Esophagus muscularis mucosa (tissue), 4 donors: ENCODE measurements around the gene MYO9B. TPM values are rescaled to one million over a fixed set of nuclear protein-coding genes. Genes with fewer than 3 reads are reported as not detected.

Source experiments
- DNase-seq: peaks from one replicate; pipeline ENCODE4 v3.0.0-alpha.2; 2017; ENCODE audit errors: extremely low spot score
- H3K27ac ChIP-seq, 4 donors: fragments of 200-600 bp; sonication (generic); replicated peaks in 1 of 4; 1 replicate in 3 of 4; 2 replicates in 1 of 4; pipeline ENCODE4 v1.5.1; 2016 to 2019; ENCODE audit warnings: mild to moderate bottlenecking in 1 of 4
- H3K27me3 ChIP-seq, 4 donors: fragments of 200-600 bp; sonication (generic); one replicate each; pipeline versions ENCODE4 v1.5.1 to v1.6.0; 2016 to 2019
- H3K36me3 ChIP-seq, 4 donors: fragments of 200-600 bp; sonication (generic); one replicate each; pipeline ENCODE4 v1.5.1; 2016 to 2019
- H3K4me1 ChIP-seq, 4 donors: fragments of 200-600 bp; sonication (generic); one replicate each; pipeline ENCODE4 v1.5.1; 2016 to 2019
- H3K4me3 ChIP-seq, 4 donors: fragments of 200-600 bp; sonication (generic); 1 replicate in 2 of 4; 2 replicates in 2 of 4; pipeline ENCODE4 v1.5.1; 2016 to 2019; ENCODE audit warnings: mild to moderate bottlenecking in 4 of 4, moderate library complexity in 1 of 4
- H3K9me3 ChIP-seq, 4 donors: fragments of 200-600 bp; sonication (generic); 1 replicate in 3 of 4; 2 replicates in 1 of 4; pipeline ENCODE4 v1.5.1; 2016 to 2019
- CTCF ChIP-seq, 3 experiments: fragments of 200-600 bp in 2 of 3; fragments of 450-650 bp in 1 of 3; sonication (generic) in 2 of 3; IDR thresholded peaks; one replicate each; pipeline ENCODE4 v1.5.1; 2017 to 2019; ENCODE audit warnings: antibody characterized with exemption in 3 of 3, mild to moderate bottlenecking in 2 of 3, moderate library complexity in 1 of 3
- EP300 ChIP-seq: sonication (generic); formaldehyde crosslinking; IDR thresholded peaks from one replicate; pipeline ENCODE4 v1.6.1; 2017; ENCODE audit warnings: antibody characterized with exemption
- POLR2A ChIP-seq: fragments of 450-650 bp; IDR thresholded peaks from one replicate; pipeline ENCODE4 v1.6.1; 2017; ENCODE audit warnings: antibody characterized with exemption, moderate library complexity, mild to moderate bottlenecking, low read depth
- POLR2AphosphoS5 ChIP-seq, 2 donors: sonication (generic); formaldehyde crosslinking; IDR thresholded peaks; one replicate each; pipeline ENCODE4 v1.6.1; 2017; ENCODE audit warnings: antibody characterized with exemption in 2 of 2
- WGBS: methylation state at CpG from one replicate; pipeline ENCODE4 v1.1.5; 2018; 5-methylcytosine and 5-hydroxymethylcytosine counted together
- intact Hi-C: fragments of 100-400 bp; cut with DNase I; formaldehyde crosslinking; loops from one replicate; pipeline ENCODE4 v1.15.1; 2023
- total RNA-seq, 4 donors: library from RNA; depleted of rRNA; stranded (reverse); fragments of >200 nt; gene quantifications; one replicate each; pipeline versions ENCODE4 v1.1.0 to v1.2.1, GENCODE V29; 2016

The MYO9B gene
- total RNA-seq, 4 donors from 2014 or later = 52.6 to 73.3 (median 57.7) TPM

- intact Hi-C loops = no loop called here
- no peaks in the 10 kb centered on the region for H3K9me3 ChIP-seq
- H3K27ac ChIP-seq = peak overlapping the region; percentile 16 to 47 (median 43)
- DNase-seq = no peak
- no peak for TF ChIP-seq EP300
- TF ChIP-seq POLR2A = no peak
- no peak for TF ChIP-seq CTCF (IDR thresholded peaks at IDR 0.05)
- TF ChIP-seq POLR2AphosphoS5 (IDR thresholded peaks at IDR 0.05) = no peak
- 75% methylated on average over 8 of the region's 8 CpGs for WGBS
- H3K4me1 ChIP-seq = peaks cover 22 to 47% (median 31%) of the 10 kb centered on the region in 4 donors
- peaks cover 13 to 15% (median 14%) of the 10 kb centered on the region in 4 donors for H3K36me3 ChIP-seq
- H3K4me3 ChIP-seq = no peak overlapping the region
- H3K27me3 ChIP-seq = no peaks in the 10 kb centered on the region
Measured at GRCh38 chr19:17097593-17098126, 22.1 kb downstream of the MYO9B start.

DNA sequence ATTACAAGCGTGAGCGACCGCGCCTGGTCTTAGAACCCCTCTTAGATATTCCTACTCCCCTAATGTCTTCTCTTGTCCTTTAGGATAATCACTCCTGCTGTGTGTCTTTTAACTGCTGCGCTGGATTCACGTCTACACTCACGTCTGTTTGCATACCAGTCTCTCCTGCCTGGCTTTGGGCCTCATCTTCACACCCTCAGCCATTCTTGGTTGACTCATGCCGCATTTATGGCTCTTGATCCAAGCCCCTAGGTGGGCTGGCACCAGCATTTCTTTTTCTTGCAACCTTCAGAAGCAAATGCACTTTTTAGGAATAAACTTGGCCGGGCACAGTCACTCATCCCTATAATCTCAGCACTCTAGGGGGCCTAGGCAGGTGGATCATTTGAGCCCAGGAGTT, 22.7 kb downstream of the MYO9B start:
- Histone ChIP-seq H3K4me3 (no peak overlapping the region), H3K9me3 (no peaks in the 10 kb centered on the region), H3K4me1 (peaks cover 22 to 40% (median 31%) of the 10 kb centered on the region in 4 donors), H3K36me3 (peaks cover 19 to 21% (median 20%) of the 10 kb centered on the region in 4 donors), H3K27me3 (no peaks in the 10 kb centered on the region), H3K27ac (peak overlapping the region in 3 of 4 donors; percentile 40 to 47 (median 46))
- WGBS = 81% methylated on average over 9 of the region's 9 CpGs
- DNase-seq = no peak
- TF ChIP-seq EP300 (no peak), POLR2A (no peak), CTCF (IDR thresholded peaks at IDR 0.05) (no peak), POLR2AphosphoS5 (IDR thresholded peaks at IDR 0.05) (no peak)
- intact Hi-C loops = no loop called here

- Histone ChIP-seq H3K27me3 (no peaks in the 10 kb centered on the region), H3K27ac (no peak overlapping the region), H3K4me3 (no peak overlapping the region), H3K9me3 (no peaks in the 10 kb centered on the region), H3K4me1 (peaks cover 15 to 31% (median 20%) of the 10 kb centered on the region in 4 donors), H3K36me3 (peaks cover 30 to 50% (median 45%) of the 10 kb centered on the region in 4 donors)
- WGBS = 98% methylated on average over 48 of the region's 59 CpGs
- TF ChIP-seq POLR2AphosphoS5 (IDR thresholded peaks at IDR 0.05) (no peak), EP300 (no peak), POLR2A (no peak), CTCF (IDR thresholded peaks at IDR 0.05) (no peak)
- DNase-seq = no peak
- intact Hi-C loops = no loop called here
Measured at GRCh38 chr19:17101686-17102628, 26.4 kb downstream of the MYO9B start.

DNA sequence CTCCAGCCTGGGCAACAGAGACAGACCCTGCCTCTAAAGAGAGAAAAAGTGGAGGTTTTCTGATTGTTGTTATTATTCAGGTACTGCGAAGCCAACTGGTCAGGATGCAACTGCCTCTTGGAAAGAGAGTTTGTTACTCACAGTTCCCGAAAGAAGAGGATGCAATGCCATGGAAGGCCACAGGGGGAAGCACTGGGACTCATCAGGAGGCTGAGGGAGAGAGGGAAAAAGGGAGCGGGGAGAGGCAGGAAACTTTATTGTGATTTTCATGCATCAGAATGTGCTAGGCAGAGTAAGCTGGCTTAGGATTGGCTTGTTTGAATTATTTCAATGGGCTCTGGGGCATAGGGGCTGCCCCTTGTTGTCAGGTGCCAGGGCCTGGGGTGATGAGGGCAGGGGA, 27.6 kb downstream of the MYO9B start:
- peaks cover 30 to 50% (median 45%) of the 10 kb centered on the region in 4 donors for H3K36me3 ChIP-seq

More for the DNA sequence above, 27.6 kb downstream of the MYO9B start:
- Histone ChIP-seq H3K4me3 (no peak overlapping the region), H3K4me1 (peaks cover 13 to 31% (median 21%) of the 10 kb centered on the region in 4 donors), H3K27ac (no peak overlapping the region), H3K27me3 (no peaks in the 10 kb centered on the region), H3K9me3 (no peaks in the 10 kb centered on the region)
- WGBS = 93% methylated on average over 3 of the region's 3 CpGs
- intact Hi-C loops = no loop called here
- TF ChIP-seq POLR2A = no peak
- TF ChIP-seq POLR2AphosphoS5 (IDR thresholded peaks at IDR 0.05) = no peak
- peak in 2 of 3 experiments; percentile 18 to 47 for TF ChIP-seq CTCF (IDR thresholded peaks at IDR 0.05)
- DNase-seq = no peak
